CD14-positive monocyte (primary cell): ENCODE data around the gene CENPX. TPM values are rescaled to one million over a fixed set of nuclear protein-coding genes. Genes with fewer than 3 reads are reported as not detected.

Source experiments
- DNase-seq, 3 donors: peaks; one replicate each; pipeline ENCODE4 v3.0.0-alpha.2; 2011 to 2022
- H2AFZ ChIP-seq: 2 replicates; pipeline ENCODE4 v1.6.0; 2012; ENCODE audit warnings: mild to moderate bottlenecking, low read depth, low read length, inconsistent platforms; ENCODE audit not compliant: insufficient read depth, poor library complexity, severe bottlenecking
- H3K27ac ChIP-seq, 2 donors: 1 replicate in 1 of 2; 2 replicates in 1 of 2; pipeline ENCODE4 v1.5.1; 2012 to 2013; ENCODE audit warnings: low read length in 2 of 2, control low read depth in 1 of 2, inconsistent platforms in 1 of 2, low read depth in 1 of 2, mild to moderate bottlenecking in 1 of 2
- H3K27me3 ChIP-seq, 2 donors: one replicate each; pipeline versions ENCODE4 v1.6.0 to v1.6.1; 2011 to 2013; ENCODE audit warnings: low read length in 2 of 2; ENCODE audit not compliant: control insufficient read depth in 2 of 2, insufficient read depth in 2 of 2
- H3K36me3 ChIP-seq, 2 donors: replicated peaks in 1 of 2; 1 replicate in 1 of 2; 2 replicates in 1 of 2; pipeline versions ENCODE4 v1.5.1 to v1.6.1; 2012 to 2013; ENCODE audit warnings: low read length in 2 of 2, control low read depth in 1 of 2, inconsistent platforms in 1 of 2, mild to moderate bottlenecking in 1 of 2; ENCODE audit not compliant: insufficient read depth in 2 of 2, control insufficient read depth in 1 of 2
- H3K4me1 ChIP-seq, 2 donors: 1 replicate in 1 of 2; 2 replicates in 1 of 2; pipeline versions ENCODE4 v1.5.1 to v1.6.1; 2012 to 2013; ENCODE audit warnings: low read length in 2 of 2, control low read depth in 1 of 2, inconsistent platforms in 1 of 2, mild to moderate bottlenecking in 1 of 2, moderate library complexity in 1 of 2; ENCODE audit not compliant: insufficient read depth in 2 of 2, control insufficient read depth in 1 of 2
- H3K4me2 ChIP-seq: replicated peaks from 2 replicates; pipeline ENCODE3; 2012; ENCODE audit warnings: low read length, moderate library complexity, mild to moderate bottlenecking; ENCODE audit not compliant: poor library complexity, severe bottlenecking; ENCODE audit errors: extremely low read depth
- H3K4me3 ChIP-seq, 3 experiments: fragments of 200-600 bp in 1 of 3; sonication (generic) in 1 of 3; replicated peaks in 1 of 3; 1 replicate in 2 of 3; 2 replicates in 1 of 3; pipeline ENCODE4 v1.5.1; 2011 to 2013; ENCODE audit warnings: low read length in 3 of 3, mild to moderate bottlenecking in 3 of 3, control low read depth in 2 of 3, low read depth in 2 of 3, inconsistent platforms in 1 of 3, moderate library complexity in 1 of 3
- H3K79me2 ChIP-seq: 2 replicates; pipeline ENCODE4 v1.6.0; 2012; ENCODE audit warnings: mild to moderate bottlenecking, control low read depth, inconsistent platforms, low read length, moderate library complexity; ENCODE audit not compliant: insufficient read depth
- H3K9ac ChIP-seq: 2 replicates; pipeline ENCODE4 v1.6.0; 2017; ENCODE audit warnings: low read length, mild to moderate bottlenecking; ENCODE audit not compliant: insufficient read depth, poor library complexity, severe bottlenecking
- H3K9me3 ChIP-seq, 2 donors: replicated peaks in 1 of 2; 1 replicate in 1 of 2; 2 replicates in 1 of 2; pipeline versions ENCODE4 v1.5.1 to v1.6.1; 2012 to 2013; ENCODE audit warnings: low read length in 2 of 2, control low read depth in 1 of 2; ENCODE audit not compliant: control insufficient read depth in 1 of 2, insufficient read depth in 1 of 2
- H4K20me1 ChIP-seq: 2 replicates; pipeline ENCODE4 v1.6.0; 2012; ENCODE audit warnings: mild to moderate bottlenecking, low read length, control low read depth, moderate library complexity; ENCODE audit not compliant: insufficient read depth
- H3K27ac Mint-ChIP-seq, 7 donors: one replicate each; pipeline ENCODE4 v1.8.0; 2020; ENCODE audit warnings: mild to moderate bottlenecking in 7 of 7, mixed read lengths in 7 of 7, moderate library complexity in 6 of 7, inconsistent platforms in 2 of 7
- H3K27me3 Mint-ChIP-seq, 3 donors: one replicate each; pipeline ENCODE4 v1.8.0; 2021 to 2022; ENCODE audit warnings: low read depth in 3 of 3, mild to moderate bottlenecking in 3 of 3, mixed read lengths in 3 of 3, moderate library complexity in 3 of 3, inconsistent platforms in 1 of 3
- H3K36me3 Mint-ChIP-seq, 2 donors: one replicate each; pipeline ENCODE4 v1.8.0; 2020; ENCODE audit warnings: mixed read lengths in 2 of 2, inconsistent platforms in 1 of 2, mild to moderate bottlenecking in 1 of 2
- H3K4me1 Mint-ChIP-seq: one replicate; pipeline ENCODE4 v1.8.0; 2020; ENCODE audit warnings: mild to moderate bottlenecking, mixed read lengths
- H3K4me3 Mint-ChIP-seq, 2 donors: one replicate each; pipeline ENCODE4 v1.8.0; 2020; ENCODE audit warnings: mild to moderate bottlenecking in 2 of 2, mixed read lengths in 2 of 2, moderate library complexity in 1 of 2
- H3K9me3 Mint-ChIP-seq, 7 donors: one replicate each; pipeline ENCODE4 v1.8.0; 2020 to 2022; ENCODE audit warnings: mixed read lengths in 7 of 7, mild to moderate bottlenecking in 6 of 7, moderate library complexity in 6 of 7, inconsistent platforms in 2 of 7
- WGBS: methylation state at CpG from one replicate; pipeline ENCODE4 v1.1.5; 2013; ENCODE audit warnings: missing lambda C conversion rate; ENCODE audit not compliant: insufficient coverage; 5-methylcytosine and 5-hydroxymethylcytosine counted together
- intact Hi-C, 2 donors: fragments of 100-400 bp; cut with micrococcal nuclease; formaldehyde crosslinking; loops; one replicate each; pipeline versions ENCODE4 v1.15.0 to v1.15.1; 2023
- polyA plus RNA-seq, 3 donors: library from polyadenylated mRNA; depleted of rRNA in 1 of 3; unstranded in 2 of 3; stranded (reverse) in 1 of 3; fragments of 300-500 nt in 2 of 3; fragments of >200 nt in 1 of 3; fragmentation: Illumina TruSeq in 2 of 3; gene quantifications; 1 replicate in 2 of 3; 2 replicates in 1 of 3; pipeline ENCODE4 v1.2.3, GENCODE V29; 2012 to 2021
- TF ChIP-seq, protein P1 (sequence below): fragments of 200-600 bp; IDR thresholded peaks from one replicate; pipeline ENCODE4 v1.8.0; 2022; ENCODE audit warnings: antibody characterized with exemption, mild to moderate bottlenecking

Gene CENPX
- polyA plus RNA-seq, 3 donors: 47.7 to 57.0 (median 55.9) TPM

GRCh38 chr17:82060001-82060380 lies 37.3 kb upstream of the CENPX start:
- no peak for DNase-seq
- TF ChIP-seq, protein P1, sequence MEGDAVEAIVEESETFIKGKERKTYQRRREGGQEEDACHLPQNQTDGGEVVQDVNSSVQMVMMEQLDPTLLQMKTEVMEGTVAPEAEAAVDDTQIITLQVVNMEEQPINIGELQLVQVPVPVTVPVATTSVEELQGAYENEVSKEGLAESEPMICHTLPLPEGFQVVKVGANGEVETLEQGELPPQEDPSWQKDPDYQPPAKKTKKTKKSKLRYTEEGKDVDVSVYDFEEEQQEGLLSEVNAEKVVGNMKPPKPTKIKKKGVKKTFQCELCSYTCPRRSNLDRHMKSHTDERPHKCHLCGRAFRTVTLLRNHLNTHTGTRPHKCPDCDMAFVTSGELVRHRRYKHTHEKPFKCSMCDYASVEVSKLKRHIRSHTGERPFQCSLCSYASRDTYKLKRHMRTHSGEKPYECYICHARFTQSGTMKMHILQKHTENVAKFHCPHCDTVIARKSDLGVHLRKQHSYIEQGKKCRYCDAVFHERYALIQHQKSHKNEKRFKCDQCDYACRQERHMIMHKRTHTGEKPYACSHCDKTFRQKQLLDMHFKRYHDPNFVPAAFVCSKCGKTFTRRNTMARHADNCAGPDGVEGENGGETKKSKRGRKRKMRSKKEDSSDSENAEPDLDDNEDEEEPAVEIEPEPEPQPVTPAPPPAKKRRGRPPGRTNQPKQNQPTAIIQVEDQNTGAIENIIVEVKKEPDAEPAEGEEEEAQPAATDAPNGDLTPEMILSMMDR: no peak
- H4K20me1 ChIP-seq: peaks cover 10% of the 10 kb centered on the region
- WGBS: 94% methylated on average over 10 of the region's 16 CpGs
- peaks cover 10 to 17% of the 10 kb centered on the region in 2 donors for H3K4me1 ChIP-seq
- H3K27me3 ChIP-seq: no peaks in the 10 kb centered on the region
- H3K9me3 Mint-ChIP-seq: no peaks in the 10 kb centered on the region
- no peak overlapping the region for H3K27ac ChIP-seq
- H2AFZ ChIP-seq: no peak overlapping the region
- no peak overlapping the region for H3K4me3 Mint-ChIP-seq
- no peak overlapping the region for H3K4me2 ChIP-seq
- no peak overlapping the region for H3K9ac ChIP-seq
- intact Hi-C loops: no loop called here
- peaks cover 10% of the 10 kb centered on the region for H3K79me2 ChIP-seq
- peaks cover 30 to 63% of the 10 kb centered on the region in 2 donors for H3K36me3 Mint-ChIP-seq
- peak overlapping the region in 1 of 7 donors; percentile 75 for H3K27ac Mint-ChIP-seq
- peaks cover 85 to 87% of the 10 kb centered on the region in 2 donors for H3K36me3 ChIP-seq
- no peaks in the 10 kb centered on the region for H3K9me3 ChIP-seq
- H3K4me1 Mint-ChIP-seq: peaks cover 15% of the 10 kb centered on the region
- no peak overlapping the region for H3K4me3 ChIP-seq
- H3K27me3 Mint-ChIP-seq: no peaks in the 10 kb centered on the region

GRCh38 chr17:82059272-82060000 lies 36.8 kb upstream of the CENPX start:
- Histone ChIP-seq H3K27ac (no peak overlapping the region), H3K4me1 (peaks cover 5 to 11% of the 10 kb centered on the region in 2 donors), H3K4me2 (no peak overlapping the region), H3K4me3 (no peak overlapping the region), H3K9me3 (no peaks in the 10 kb centered on the region), H4K20me1 (peaks cover 5% of the 10 kb centered on the region), H3K79me2 (peaks cover 5% of the 10 kb centered on the region), H3K9ac (no peak overlapping the region), H3K36me3 (peaks cover 90 to 92% of the 10 kb centered on the region in 2 donors), H3K27me3 (no peaks in the 10 kb centered on the region), H2AFZ (no peak overlapping the region)
- peaks cover 9% of the 10 kb centered on the region for H3K4me1 Mint-ChIP-seq
- peaks cover 36 to 68% of the 10 kb centered on the region in 2 donors for H3K36me3 Mint-ChIP-seq
- intact Hi-C loops: no loop called here
- H3K27me3 Mint-ChIP-seq: no peaks in the 10 kb centered on the region
- no peaks in the 10 kb centered on the region for H3K9me3 Mint-ChIP-seq
- WGBS: 95% methylated on average over 17 of the region's 19 CpGs
- no peak overlapping the region for H3K4me3 Mint-ChIP-seq
- DNase-seq: no peak
- H3K27ac Mint-ChIP-seq: no peak overlapping the region
- TF ChIP-seq, protein P1: no peak
